ENCODE results near the gene TNS4.

TNS4 gene

GRCh38 chr17:40431231-40431602 is 70.2 kb downstream of the TNS4 start:
- no peak for DNase-seq

- no peak for DNase-seq
Measured at GRCh38 chr17:40430272-40431230, 70.9 kb downstream of the TNS4 start.

DNA sequence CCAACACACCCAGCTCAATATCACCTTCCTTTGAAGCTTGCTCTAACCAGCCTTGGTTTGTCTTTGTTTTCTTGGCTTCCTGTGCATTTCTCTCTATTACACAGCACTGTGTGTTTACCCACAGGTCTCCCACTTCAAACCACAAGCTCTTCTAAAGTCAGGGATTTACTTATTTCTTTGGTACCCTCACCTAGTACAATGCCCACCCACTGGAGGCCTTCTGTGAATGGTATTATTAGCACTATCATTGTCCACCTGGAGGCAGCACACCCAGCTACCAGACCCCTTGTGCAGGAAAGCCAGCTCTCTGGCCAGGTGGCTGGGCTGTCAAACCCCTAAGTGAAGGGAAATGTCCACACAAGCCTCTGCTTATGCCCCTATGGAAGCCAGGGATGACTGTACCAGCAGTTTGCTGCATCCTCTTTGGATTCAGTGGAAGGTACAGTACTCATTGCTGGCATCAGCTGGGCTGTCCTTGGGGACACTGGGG is 74.4 kb downstream of the TNS4 start:
- DNase-seq = no peak
